ENCODE data around the gene INPP4A. TPM values are rescaled to one million over a fixed set of nuclear protein-coding genes. Genes with fewer than 3 reads are reported as not detected.

The INPP4A gene
- total and polyA plus RNA-seq, 7 experiments from 2014 or later, result 51.4 to 165 (median 145) TPM

DNA sequence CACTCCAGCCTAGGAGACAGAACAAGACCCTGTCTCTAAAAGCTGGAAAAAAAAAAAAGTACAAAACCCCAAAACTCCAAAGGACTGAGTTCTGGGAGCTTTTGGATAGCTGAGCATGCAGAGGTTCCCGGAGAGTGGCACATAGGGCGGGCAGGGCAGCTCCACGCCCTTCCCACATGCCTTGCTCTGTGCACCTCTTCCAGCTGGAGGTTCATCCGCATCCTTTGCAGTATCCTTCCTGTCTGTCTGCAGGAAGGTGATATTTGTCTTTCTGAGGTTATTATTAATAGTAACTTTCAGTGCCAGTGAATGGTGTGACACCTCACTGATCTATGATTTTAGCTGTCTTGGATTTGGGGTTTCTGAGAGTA lies 70.2 kb downstream of the INPP4A start:
- Histone ChIP-seq H3K36me3 (ENCODE audit: control insufficient read depth in 2 of 3, insufficient read depth in 3 of 3, low read length in 3 of 3) (peaks cover 0 to 4% (median 0%) of the 10 kb centered on the region in 3 experiments), H3K4me3 (ENCODE audit: low read length) (no peak overlapping the region), H3K4me1 (ENCODE audit: control insufficient read depth in 2 of 2, insufficient read depth in 2 of 2, low read length in 2 of 2) (peaks cover 45 to 72% of the 10 kb centered on the region in 2 donors), H3K27ac (ENCODE audit: low read depth, low read length) (no peak overlapping the region), H3K27me3 (ENCODE audit: control insufficient read depth in 2 of 2, insufficient read depth in 2 of 2, low read length in 2 of 2) (no peaks in the 10 kb centered on the region), H3K9me3 (ENCODE audit: control insufficient read depth in 2 of 3, low read length in 3 of 3) (no peaks in the 10 kb centered on the region)
- Mint-ChIP-seq H3K4me1 (peaks cover 56 to 93% (median 88%) of the 10 kb centered on the region in 7 donors), H3K4me3 (peak overlapping the region in 5 of 10 donors; percentile 24 to 63 (median 38)), H3K36me3 (peaks cover 0 to 17% (median 4%) of the 10 kb centered on the region in 5 donors), H3K27ac (peak overlapping the region in 8 of 9 donors; percentile 38 to 88 (median 62)), H3K9me3 (no peaks in the 10 kb centered on the region), H3K27me3 (no peaks in the 10 kb centered on the region)
- CTCF ChIA-PET, result interaction anchor here (1.1 to 1.9 kb wide), 5 partner anchors 35 to 104 kb away, joined by 3 to 9 read pairs (median 3); no protein-coding TSS in a partner anchor
- POLR2A ChIA-PET, result interaction anchor here (1.0 kb wide), 1 partner anchor 50 kb away, joined by 3 read pairs; no protein-coding TSS in a partner anchor
- ATAC-seq (peak; percentile 2), DNase-seq (no peak)
- intact Hi-C loops (cut with micrococcal nuclease), result loop anchor here (5.0 kb wide), 2 partner anchors 33 to 1878 kb away; partner anchors contain the start of gene KANSL3 (in 1 of the 2)

DNA sequence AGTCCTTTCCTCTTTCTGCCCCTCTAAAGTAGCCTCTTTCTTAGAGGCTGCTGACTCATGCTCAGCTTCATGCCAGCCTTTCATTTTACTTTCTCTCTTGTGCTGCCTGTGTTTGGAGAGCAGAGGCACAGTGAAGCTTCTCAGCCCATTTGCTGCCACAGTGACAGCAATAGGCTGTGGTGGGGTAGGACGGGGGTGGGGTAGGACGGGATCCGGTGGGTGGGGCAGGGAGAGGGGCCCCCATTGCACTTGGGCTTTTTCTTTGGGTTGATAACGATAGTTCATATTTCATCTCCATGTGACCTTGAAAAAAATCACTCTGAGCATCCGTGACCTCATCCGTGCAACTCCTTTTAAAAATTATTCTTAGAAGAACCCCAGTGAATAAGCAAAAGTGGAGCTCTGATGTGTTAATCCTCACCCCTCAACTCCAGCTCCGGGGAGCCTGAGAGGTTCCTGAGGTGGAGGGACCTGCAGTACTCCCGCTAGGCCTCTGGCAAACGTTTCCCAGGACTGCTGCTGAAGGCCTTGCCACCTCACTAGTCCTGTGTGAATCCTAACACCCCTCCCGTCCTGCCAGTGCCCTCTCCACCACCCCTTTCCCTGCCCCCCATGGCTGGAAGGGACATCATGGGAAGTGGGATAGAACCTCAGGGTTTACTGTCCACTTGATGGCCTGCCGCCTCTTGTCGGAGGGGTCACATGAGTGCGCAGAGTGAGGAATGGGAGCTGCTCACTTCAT lies 70.8 kb downstream of the INPP4A start:
- peaks cover 0 to 9% (median 0%) of the 10 kb centered on the region in 3 experiments for H3K36me3 ChIP-seq (ENCODE audit: control insufficient read depth in 2 of 3, insufficient read depth in 3 of 3, low read length in 3 of 3)
- no peaks in the 10 kb centered on the region for H3K27me3 ChIP-seq (ENCODE audit: control insufficient read depth in 2 of 2, insufficient read depth in 2 of 2, low read length in 2 of 2)
- ATAC-seq, result peak; percentile 51
- CTCF ChIA-PET, result interaction anchor here (1.1 to 1.9 kb wide), 4 partner anchors 52 to 104 kb away, joined by 3 to 9 read pairs (median 3); no protein-coding TSS in a partner anchor
- H3K36me3 Mint-ChIP-seq, result peaks cover 0 to 11% (median 4%) of the 10 kb centered on the region in 5 donors
- peak overlapping the region in 6 of 10 donors; percentile 24 to 63 (median 40) for H3K4me3 Mint-ChIP-seq
- no peak for DNase-seq
- H3K27me3 Mint-ChIP-seq, result no peaks in the 10 kb centered on the region
- POLR2A ChIA-PET, result interaction anchor here (1.0 kb wide), 1 partner anchor 51 kb away, joined by 3 read pairs; no protein-coding TSS in a partner anchor
- H3K9me3 Mint-ChIP-seq, result no peaks in the 10 kb centered on the region
- H3K4me1 ChIP-seq (ENCODE audit: control insufficient read depth in 2 of 2, insufficient read depth in 2 of 2, low read length in 2 of 2), result peaks cover 45 to 66% of the 10 kb centered on the region in 2 donors
- no peaks in the 10 kb centered on the region for H3K9me3 ChIP-seq (ENCODE audit: control insufficient read depth in 2 of 3, low read length in 3 of 3)
- H3K27ac Mint-ChIP-seq, result peak overlapping the region in 8 of 9 donors; percentile 28 to 89 (median 62)
- intact Hi-C loops (cut with micrococcal nuclease), result loop anchor here (5.0 kb wide), 2 partner anchors 33 to 1878 kb away; partner anchors contain the start of gene KANSL3 (in 1 of the 2)
- peaks cover 51 to 87% (median 83%) of the 10 kb centered on the region in 7 donors for H3K4me1 Mint-ChIP-seq
- H3K27ac ChIP-seq (ENCODE audit: low read depth, low read length), result no peak overlapping the region
- H3K4me3 ChIP-seq (ENCODE audit: low read length), result no peak overlapping the region

DNA sequence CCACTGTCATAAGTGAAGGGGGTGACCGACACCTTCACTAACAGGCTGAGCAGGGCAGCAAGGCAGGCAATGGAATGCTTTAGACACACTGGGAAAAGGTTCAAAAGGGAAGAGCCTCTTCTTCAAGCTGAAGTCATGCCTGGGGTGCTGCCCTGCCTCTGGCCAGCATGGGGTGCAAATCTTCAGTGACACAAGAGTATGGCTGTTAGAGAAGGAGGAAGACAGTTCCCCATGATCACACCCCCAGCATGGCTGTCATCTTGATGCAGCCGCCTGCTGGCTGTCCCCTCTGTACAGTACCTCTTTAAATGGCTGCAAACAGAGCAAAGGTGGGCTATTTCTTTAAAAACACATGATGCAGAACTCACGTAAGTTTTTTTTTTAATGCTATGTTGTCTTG lies 71.9 kb downstream of the INPP4A start:
- intact Hi-C loops (cut with micrococcal nuclease), result loop anchor here (2.0 to 5.0 kb wide), 3 partner anchors 14 to 1879 kb away; partner anchors contain the start of gene KANSL3 (in 1 of the 2)
- Histone ChIP-seq H3K36me3 (ENCODE audit: control insufficient read depth in 2 of 3, insufficient read depth in 3 of 3, low read length in 3 of 3) (peaks cover 0 to 19% (median 6%) of the 10 kb centered on the region in 3 experiments), H3K27me3 (ENCODE audit: control insufficient read depth in 2 of 2, insufficient read depth in 2 of 2, low read length in 2 of 2) (no peaks in the 10 kb centered on the region), H3K9me3 (ENCODE audit: control insufficient read depth in 2 of 3, low read length in 3 of 3) (no peaks in the 10 kb centered on the region), H3K4me3 (ENCODE audit: low read length) (no peak overlapping the region), H3K27ac (ENCODE audit: low read depth, low read length) (peak overlapping the region; percentile 31), H3K4me1 (ENCODE audit: control insufficient read depth in 2 of 2, insufficient read depth in 2 of 2, low read length in 2 of 2) (peaks cover 42 to 64% of the 10 kb centered on the region in 2 donors)
- DNase-seq (no peak), ATAC-seq (no peak)
- Mint-ChIP-seq H3K27me3 (no peaks in the 10 kb centered on the region), H3K27ac (peak overlapping the region in 8 of 9 donors; percentile 6 to 89 (median 76)), H3K9me3 (no peaks in the 10 kb centered on the region), H3K4me1 (peaks cover 49 to 76% (median 73%) of the 10 kb centered on the region in 7 donors), H3K4me3 (peak overlapping the region in 4 of 10 donors; percentile 14 to 51 (median 40)), H3K36me3 (peaks cover 0 to 18% (median 7%) of the 10 kb centered on the region in 5 donors)
- POLR2A ChIA-PET, result interaction anchor here (0.5 kb wide), 1 partner anchor 52 kb away, joined by 3 read pairs; no protein-coding TSS in a partner anchor
- CTCF ChIA-PET, result interaction anchor here (0.6 to 3.6 kb wide), 5 partner anchors 11 to 104 kb away, joined by 3 to 23 read pairs (median 3); no protein-coding TSS in a partner anchor

DNA sequence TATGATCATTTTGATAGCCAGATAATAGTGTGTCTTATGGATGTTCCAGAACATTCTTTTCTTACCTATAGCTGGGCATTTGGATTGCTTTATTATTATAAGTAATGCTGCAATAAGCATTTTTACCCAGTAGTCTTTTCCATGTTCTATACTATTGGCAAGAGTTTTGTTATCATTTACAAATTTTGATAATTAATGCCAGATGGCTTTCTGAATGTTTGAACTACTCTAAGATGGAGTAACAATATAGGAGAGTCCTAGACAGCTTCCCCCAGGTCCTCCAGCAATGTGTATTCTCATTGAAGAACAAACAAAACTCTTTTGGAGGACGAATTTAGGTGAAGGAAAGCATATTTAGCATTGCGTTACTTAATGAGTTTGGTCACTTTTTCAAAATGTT lies 73.0 kb downstream of the INPP4A start:
- H3K36me3 ChIP-seq (ENCODE audit: control insufficient read depth in 2 of 3, insufficient read depth in 3 of 3, low read length in 3 of 3), result peaks cover 0 to 24% (median 6%) of the 10 kb centered on the region in 3 experiments
- no peak for DNase-seq
- Mint-ChIP-seq H3K4me1 (peaks cover 38 to 65% (median 63%) of the 10 kb centered on the region in 7 donors), H3K36me3 (peaks cover 0 to 23% (median 11%) of the 10 kb centered on the region in 5 donors), H3K9me3 (no peaks in the 10 kb centered on the region), H3K27me3 (no peaks in the 10 kb centered on the region), H3K27ac (peak overlapping the region in 6 of 9 donors; percentile 57 to 88 (median 74)), H3K4me3 (peak overlapping the region in 3 of 10 donors; percentile 0 to 51 (median 35))
- no peak overlapping the region for H3K4me3 ChIP-seq (ENCODE audit: low read length)
- intact Hi-C loops (cut with micrococcal nuclease), result loop anchor here (1.0 to 5.0 kb wide), 6 partner anchors 15 to 1880 kb away; partner anchors contain the start of genes INPP4A (in 1 of the 2) and KANSL3 (in 1 of the 2)
- H3K4me1 ChIP-seq (ENCODE audit: control insufficient read depth in 2 of 2, insufficient read depth in 2 of 2, low read length in 2 of 2), result peaks cover 34 to 53% of the 10 kb centered on the region in 2 donors
- no peak for ATAC-seq
- CTCF ChIA-PET, result interaction anchor here (0.7 to 3.6 kb wide), 6 partner anchors 10 to 105 kb away, joined by 3 to 23 read pairs (median 4); no protein-coding TSS in a partner anchor
- H3K9me3 ChIP-seq (ENCODE audit: control insufficient read depth in 2 of 3, low read length in 3 of 3), result no peaks in the 10 kb centered on the region
- no peaks in the 10 kb centered on the region for H3K27me3 ChIP-seq (ENCODE audit: control insufficient read depth in 2 of 2, insufficient read depth in 2 of 2, low read length in 2 of 2)
- POLR2A ChIA-PET, result interaction anchor here (1.0 kb wide), 1 partner anchor 104 kb away, joined by 4 read pairs; no protein-coding TSS in a partner anchor
- H3K27ac ChIP-seq (ENCODE audit: low read depth, low read length), result no peak overlapping the region

DNA sequence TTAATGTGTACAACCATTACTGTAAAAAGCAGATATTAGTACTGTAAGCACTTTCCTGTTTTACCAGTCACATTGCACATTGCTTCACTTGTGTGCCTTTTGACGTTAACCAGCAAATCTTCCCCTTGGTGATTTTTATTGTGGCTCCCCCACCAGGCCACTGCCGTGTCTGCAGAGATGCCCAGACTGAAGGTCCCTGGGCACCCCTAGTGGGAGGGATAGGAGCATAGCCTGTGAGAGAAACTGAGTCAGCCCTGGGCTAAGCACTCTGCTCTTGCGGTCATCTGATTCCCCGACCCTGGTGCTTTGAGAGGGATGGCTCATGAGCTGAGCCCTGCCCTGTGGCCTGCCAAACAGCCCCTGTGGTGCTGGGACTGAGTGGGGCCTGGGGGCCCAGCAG lies 73.4 kb downstream of the INPP4A start:
- no peaks in the 10 kb centered on the region for H3K9me3 Mint-ChIP-seq
- H3K36me3 Mint-ChIP-seq, result peaks cover 0 to 26% (median 10%) of the 10 kb centered on the region in 5 donors
- DNase-seq (peak; percentile 37 to 75 (median 66)), ATAC-seq (peak; percentile 89)
- Histone ChIP-seq H3K27me3 (ENCODE audit: control insufficient read depth in 2 of 2, insufficient read depth in 2 of 2, low read length in 2 of 2) (no peaks in the 10 kb centered on the region), H3K4me3 (ENCODE audit: low read length) (no peak overlapping the region), H3K27ac (ENCODE audit: low read depth, low read length) (peak overlapping the region; percentile 9), H3K36me3 (ENCODE audit: control insufficient read depth in 2 of 3, insufficient read depth in 3 of 3, low read length in 3 of 3) (peaks cover 4 to 27% (median 6%) of the 10 kb centered on the region in 3 experiments), H3K4me1 (ENCODE audit: control insufficient read depth in 2 of 2, insufficient read depth in 2 of 2, low read length in 2 of 2) (peaks cover 30 to 49% of the 10 kb centered on the region in 2 donors), H3K9me3 (ENCODE audit: control insufficient read depth in 2 of 3, low read length in 3 of 3) (no peaks in the 10 kb centered on the region)
- H3K4me3 Mint-ChIP-seq, result peak overlapping the region in 1 of 10 donors; percentile 16
- intact Hi-C loops (cut with micrococcal nuclease), result loop anchor here (1.0 to 5.0 kb wide), 5 partner anchors 36 to 1881 kb away; partner anchors contain the start of genes INPP4A (in 1 of the 2) and KANSL3 (in 1 of the 2)
- peaks cover 34 to 64% (median 58%) of the 10 kb centered on the region in 7 donors for H3K4me1 Mint-ChIP-seq
- POLR2A ChIA-PET, result interaction anchor here (1.0 kb wide), 1 partner anchor 105 kb away, joined by 4 read pairs; no protein-coding TSS in a partner anchor
- H3K27ac Mint-ChIP-seq, result peak overlapping the region in 7 of 9 donors; percentile 24 to 75 (median 57)
- no peaks in the 10 kb centered on the region for H3K27me3 Mint-ChIP-seq
- CTCF ChIA-PET, result interaction anchor here (0.7 to 3.6 kb wide), 6 partner anchors 9 to 106 kb away, joined by 3 to 23 read pairs (median 4); no protein-coding TSS in a partner anchor

Measured in naive thymus-derived CD4-positive, alpha-beta T cell (primary cell).